Endometrial microvascular endothelial cells (primary cell): ENCODE results near the gene CEBPG. TPM values are rescaled to one million over a fixed set of nuclear protein-coding genes. Genes with fewer than 3 reads are reported as not detected.

ENCODE experiments used
- in situ Hi-C: cut with HindIII; loops from 2 replicates; pipeline ENCODE4 v1.10.0; 2017; ENCODE audit warnings: low sequenced_read_pairs, low pct_unique_long_range_greater_than_20kb; ENCODE audit errors: inconsistent ontology term
- total RNA-seq: library from RNA; depleted of rRNA; stranded (reverse); fragments of >200 nt; gene quantifications from one replicate; pipeline ENCODE4 v1.2.3, GENCODE V29; 2015; ENCODE audit errors: inconsistent ontology term

Gene CEBPG
- total RNA-seq, 1 donor from 2014 or later = 16.4 TPM

GRCh38 chr19:33392341-33393285 lies 19.1 kb downstream of the CEBPG start:
- in situ Hi-C loops = no loop called here

- in situ Hi-C loops = no loop called here
Observed at GRCh38 chr19:33393286-33394005, 19.9 kb downstream of the CEBPG start.

- in situ Hi-C loops = no loop called here
Observed at GRCh38 chr19:33394006-33394722, 20.7 kb downstream of the CEBPG start.

- in situ Hi-C loops = no loop called here
Observed at GRCh38 chr19:33394723-33395560, 21.4 kb downstream of the CEBPG start.

- in situ Hi-C loops = no loop called here
Observed at GRCh38 chr19:33395561-33396550, 22.3 kb downstream of the CEBPG start.

- in situ Hi-C loops = no loop called here
Observed at GRCh38 chr19:33396701-33397535, 23.4 kb downstream of the CEBPG start.

GRCh38 chr19:33397536-33398360 lies 24.2 kb downstream of the CEBPG start:
- in situ Hi-C loops = no loop called here

- in situ Hi-C loops = no loop called here
Observed at GRCh38 chr19:33398361-33399060, 25.0 kb downstream of the CEBPG start.

- in situ Hi-C loops = no loop called here
Observed at GRCh38 chr19:33399081-33399744, 25.7 kb downstream of the CEBPG start.

GRCh38 chr19:33399745-33400681 lies 26.5 kb downstream of the CEBPG start:
- in situ Hi-C loops = no loop called here

GRCh38 chr19:33400856-33401682 lies 27.6 kb downstream of the CEBPG start:
- in situ Hi-C loops = no loop called here

- in situ Hi-C loops = no loop called here
Observed at GRCh38 chr19:33401683-33402420, 28.3 kb downstream of the CEBPG start.
